Lung (tissue), 12 donors: ENCODE measurements around the gene FOXN3. TPM values are rescaled to one million over a fixed set of nuclear protein-coding genes. Genes with fewer than 3 reads are reported as not detected.

Experiments used
- ATAC-seq: fragments of 200-7000 bp; cut with Tn5 transposase; one replicate; pipeline ENCODE4 v1.9.1; 2020; ENCODE audit warnings: moderate number of reproducible peaks; ENCODE audit not compliant: insufficient read depth, low FRiP score
- DNase-seq, 3 donors: peaks; one replicate each; pipeline ENCODE4 v3.0.0-alpha.2; 2013 to 2017
- H3K27ac ChIP-seq, 2 donors: one replicate each; pipeline ENCODE4 v1.5.1; 2013; ENCODE audit warnings: mild to moderate bottlenecking in 2 of 2, moderate library complexity in 2 of 2, control low read depth in 1 of 2, inconsistent platforms in 1 of 2, low read depth in 1 of 2, low read length in 1 of 2
- H3K27me3 ChIP-seq, 3 donors: one replicate each; pipeline ENCODE4 v1.5.1; 2013; ENCODE audit warnings: low read length in 2 of 3; ENCODE audit not compliant: control insufficient read depth in 3 of 3, insufficient read depth in 3 of 3
- H3K36me3 ChIP-seq, 4 donors: one replicate each; pipeline ENCODE4 v1.5.1; 2013; ENCODE audit warnings: low read length in 4 of 4, mild to moderate bottlenecking in 1 of 4, moderate library complexity in 1 of 4; ENCODE audit not compliant: control insufficient read depth in 4 of 4, insufficient read depth in 4 of 4
- H3K4me1 ChIP-seq, 5 donors: one replicate each; pipeline ENCODE4 v1.5.1; 2013; ENCODE audit warnings: low read length in 5 of 5, mild to moderate bottlenecking in 2 of 5, moderate library complexity in 1 of 5; ENCODE audit not compliant: control insufficient read depth in 5 of 5, insufficient read depth in 5 of 5
- H3K4me3 ChIP-seq: one replicate; pipeline ENCODE4 v1.5.1; 2013; ENCODE audit warnings: mild to moderate bottlenecking, control low read depth, moderate library complexity
- H3K9ac ChIP-seq, 2 donors: one replicate each; pipeline ENCODE4 v1.5.1; 2013; ENCODE audit warnings: low read length in 2 of 2, control low read depth in 1 of 2; ENCODE audit not compliant: insufficient read depth in 1 of 2
- H3K9me3 ChIP-seq, 4 donors: one replicate each; pipeline ENCODE4 v1.5.1; 2013; ENCODE audit warnings: low read length in 3 of 4, mild to moderate bottlenecking in 1 of 4, moderate library complexity in 1 of 4; ENCODE audit not compliant: control insufficient read depth in 4 of 4, insufficient read depth in 3 of 4
- CTCF ChIP-seq: IDR thresholded peaks from 2 replicates; pipeline ENCODE4 v1.5.1; 2012; ENCODE audit warnings: mild to moderate bottlenecking; ENCODE audit errors: control extremely low read depth, extremely low read depth
- WGBS, 2 donors: extraction: QIAGEN DNeasy Blood & Tissue Kit; methylation state at CpG; one replicate each; pipeline ENCODE4 v1.1.7; 2013; 5-methylcytosine and 5-hydroxymethylcytosine counted together
- polyA plus RNA-seq, 2 donors: library from polyadenylated mRNA; stranded (reverse); fragments of 200-250 nt; gene quantifications; one replicate each; pipeline ENCODE4 v1.2.1, GENCODE V29; 2013
- total RNA-seq, 2 donors: library from RNA; depleted of rRNA in 1 of 2; stranded (reverse); fragments of >200 nt in 1 of 2; gene quantifications; one replicate each; pipeline ENCODE4 v1.2.1, GENCODE V29; 2014 to 2021
- donor health status: control.
- donor health status: control.
- donor health status: Bipolar disorder and iron deficiency.
- donor health status: healthy.
- donor health status: DM: yes; HTN: yes; CAD: no.

The FOXN3 gene
- total and polyA plus RNA-seq, 4 donors = 12.7 to 69.7 (median 34.9) TPM

GRCh38 chr14:89270439-89271227 is 146.4 kb downstream of the FOXN3 start:
- 70 to 84% methylated on average over 7 of the region's 7 CpGs for whole genome bisulfite sequencing, 2 donors
- DNase-seq (peak in 1 of 3 donors; percentile 22), ATAC-seq (no peak)
- Histone ChIP-seq H3K9ac (no peak overlapping the region), H3K4me1 (peaks cover 0 to 42% (median 0%) of the 10 kb centered on the region in 5 donors), H3K27ac (no peak overlapping the region), H3K4me3 (no peak overlapping the region), H3K9me3 (no peaks in the 10 kb centered on the region), H3K27me3 (no peaks in the 10 kb centered on the region), H3K36me3 (peaks cover 0 to 5% (median 0%) of the 10 kb centered on the region in 4 donors)
- no peak for TF ChIP-seq CTCF

GRCh38 chr14:89269404-89269803 is 147.6 kb downstream of the FOXN3 start:
- ATAC-seq = no peak
- H3K27me3 ChIP-seq = no peaks in the 10 kb centered on the region
- H3K27ac ChIP-seq = no peak overlapping the region
- H3K9me3 ChIP-seq = no peaks in the 10 kb centered on the region
- H3K4me3 ChIP-seq = no peak overlapping the region
- 80 to 84% methylated on average over 6 of the region's 6 CpGs for WGBS, 2 donors
- no peak for DNase-seq
- peaks cover 0 to 53% (median 0%) of the 10 kb centered on the region in 5 donors for H3K4me1 ChIP-seq
- H3K9ac ChIP-seq = no peak overlapping the region
- no peak for TF ChIP-seq CTCF
- H3K36me3 ChIP-seq = peaks cover 0 to 2% (median 0%) of the 10 kb centered on the region in 4 donors

- Histone ChIP-seq H3K9ac (no peak overlapping the region), H3K4me1 (peaks cover 0 to 53% (median 0%) of the 10 kb centered on the region in 5 donors), H3K27me3 (no peaks in the 10 kb centered on the region), H3K9me3 (no peaks in the 10 kb centered on the region), H3K27ac (no peak overlapping the region), H3K36me3 (peaks cover 0 to 2% (median 0%) of the 10 kb centered on the region in 4 donors), H3K4me3 (no peak overlapping the region)
- no peak for TF ChIP-seq CTCF
- DNase-seq (no peak), ATAC-seq (no peak)
- WGBS, 2 donors = 88 to 95% methylated on average over 5 of the region's 5 CpGs
Measured at GRCh38 chr14:89268514-89268913, 148.5 kb downstream of the FOXN3 start.
